Measurements from ENCODE around the gene TADA2B.

TADA2B gene

DNA sequence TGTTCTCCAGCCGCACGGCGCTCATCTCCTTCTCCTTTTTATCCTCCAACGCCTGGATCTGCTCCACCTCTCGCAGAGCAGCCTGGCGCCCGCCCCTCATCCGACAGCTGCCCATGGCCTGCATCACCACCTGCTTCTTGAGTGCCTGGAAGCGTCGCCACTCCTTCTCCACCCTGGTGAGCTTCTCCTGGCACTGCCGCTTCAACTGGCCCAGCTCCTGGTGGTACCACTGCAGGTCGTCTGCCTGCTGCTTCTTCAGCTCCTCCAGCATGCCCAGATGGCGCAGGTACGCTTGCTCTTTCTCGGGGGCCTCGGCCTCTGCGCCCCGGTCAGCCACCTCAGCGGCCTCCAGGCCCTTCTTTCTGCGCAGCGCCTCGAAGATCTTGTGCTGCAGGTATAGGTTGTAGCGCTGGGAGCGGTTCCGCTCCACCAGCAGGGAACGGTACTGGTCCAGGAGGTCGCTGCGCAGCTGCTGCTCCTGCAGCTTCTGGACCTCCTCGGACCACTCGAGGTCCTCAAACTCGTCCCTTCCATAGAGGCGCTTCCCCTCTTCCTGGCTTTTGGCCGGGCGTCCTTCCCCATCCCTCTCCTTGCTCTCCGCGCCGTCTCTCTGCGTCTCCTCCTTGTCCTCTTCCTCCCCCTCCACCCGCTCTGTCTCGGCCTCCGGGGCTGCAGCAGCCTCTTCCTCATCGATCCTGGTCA is 1.2 kb upstream of the TADA2B start:
- no peak for DNase-seq

DNA sequence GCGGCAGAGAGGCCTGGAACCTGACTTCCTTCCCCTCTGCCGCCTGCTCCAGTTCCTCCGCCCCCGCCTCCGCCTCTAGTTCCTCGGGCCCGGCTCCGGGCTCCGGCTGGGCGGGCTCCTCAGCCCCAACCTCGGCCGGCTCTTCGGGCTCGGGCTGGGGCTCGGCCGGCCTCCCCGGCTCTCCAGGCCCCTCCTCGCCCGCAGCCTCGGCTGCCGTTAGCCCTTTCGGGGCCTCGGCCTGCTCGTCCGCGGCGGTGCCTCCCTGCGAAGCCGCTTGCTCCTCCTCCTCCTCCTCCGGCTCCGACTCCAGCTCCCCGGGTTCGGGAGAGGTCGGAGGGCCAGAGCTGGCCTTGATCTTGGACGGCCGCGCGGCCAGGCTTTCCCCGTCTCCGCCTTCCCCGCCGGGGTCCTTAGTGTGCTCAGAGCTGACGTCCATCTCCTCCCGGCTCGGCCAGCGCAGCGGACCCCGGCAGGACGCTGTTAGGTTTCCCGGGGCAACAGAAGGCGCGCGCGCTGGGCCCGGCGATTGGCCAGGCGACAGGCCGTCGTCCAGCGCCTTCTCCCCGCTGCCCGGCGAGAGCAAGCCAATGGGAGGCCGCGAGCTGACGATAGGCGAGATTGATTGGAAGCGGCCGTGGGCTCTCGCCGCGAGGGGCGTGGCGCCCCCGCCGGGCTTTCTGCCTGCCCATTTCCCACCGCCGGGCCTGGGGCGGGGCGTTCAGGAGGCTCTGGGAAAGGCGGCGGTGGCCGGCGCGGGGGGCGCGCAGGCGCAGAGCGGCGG is 479 bp upstream of the TADA2B start:
- DNase-seq = peak; percentile 87

- DNase-seq = no peak
Measured at GRCh38 chr4:7044137-7044930, 1.2 kb downstream of the TADA2B start.

DNA sequence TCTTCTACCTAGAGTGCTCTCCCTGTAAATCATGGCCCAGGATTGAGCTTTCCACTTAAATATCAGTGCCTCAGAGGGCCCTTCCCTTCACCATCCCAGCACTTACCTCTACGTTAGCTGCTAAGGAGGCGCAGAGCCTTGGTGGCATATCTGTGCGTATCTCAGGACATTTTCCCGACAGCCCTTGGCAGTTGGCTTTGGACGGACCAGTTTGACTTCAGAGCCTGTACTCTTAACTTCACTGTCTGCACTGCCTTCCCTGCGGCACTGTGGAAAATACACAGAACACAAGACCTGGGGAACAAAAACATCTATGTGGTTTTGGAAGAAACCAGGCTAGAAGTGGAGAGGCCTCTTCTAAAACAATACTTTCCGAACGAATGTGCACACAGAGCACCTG is 2.4 kb downstream of the TADA2B start:
- no peak for DNase-seq

GRCh38 chr4:7045961-7046921 is 3.1 kb downstream of the TADA2B start:
- DNase-seq = no peak

DNA sequence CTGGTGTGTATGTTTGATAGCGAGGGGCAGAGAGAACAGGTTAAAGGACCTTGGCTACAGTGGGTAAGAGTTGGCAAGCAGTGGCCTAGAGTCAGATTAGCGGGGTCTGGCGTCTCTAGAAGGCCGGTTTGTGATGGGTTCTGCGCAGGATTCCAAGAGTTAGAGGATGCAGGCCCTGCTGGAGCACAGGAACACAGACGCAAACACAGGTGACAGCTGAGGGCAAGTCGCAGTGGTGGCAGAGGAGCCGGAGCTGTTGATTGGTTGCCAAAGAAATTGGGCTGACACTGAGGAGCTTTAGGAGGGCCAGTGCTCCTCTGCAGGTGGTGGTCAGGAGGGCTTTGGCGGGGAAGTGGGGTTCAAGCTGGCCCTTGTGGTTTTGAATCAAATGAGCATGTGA is 3.8 kb downstream of the TADA2B start:
- DNase-seq = no peak

- no peak for DNase-seq
Measured at GRCh38 chr4:7048642-7049041, 5.5 kb downstream of the TADA2B start.

DNA sequence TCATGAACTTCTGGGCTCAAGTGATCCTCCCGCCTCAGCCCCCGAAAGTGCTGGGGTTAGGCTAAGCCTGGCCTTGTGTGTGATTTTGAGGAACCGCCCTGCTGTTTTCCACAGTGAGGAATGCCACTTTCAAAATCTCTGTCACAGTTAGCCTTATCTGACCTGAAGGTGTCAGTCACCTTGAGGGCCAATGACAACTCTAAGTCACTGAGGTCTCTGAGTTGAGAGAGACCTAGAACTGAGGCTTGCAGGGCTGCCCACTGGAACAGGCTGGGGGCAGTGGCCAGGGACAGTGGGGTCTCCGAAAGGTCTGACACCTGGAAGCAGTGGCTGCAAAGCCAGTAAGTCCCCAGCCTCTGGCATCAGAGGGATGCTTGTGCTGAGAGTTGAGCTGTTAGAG is 6.1 kb downstream of the TADA2B start:
- DNase-seq = no peak

DNA sequence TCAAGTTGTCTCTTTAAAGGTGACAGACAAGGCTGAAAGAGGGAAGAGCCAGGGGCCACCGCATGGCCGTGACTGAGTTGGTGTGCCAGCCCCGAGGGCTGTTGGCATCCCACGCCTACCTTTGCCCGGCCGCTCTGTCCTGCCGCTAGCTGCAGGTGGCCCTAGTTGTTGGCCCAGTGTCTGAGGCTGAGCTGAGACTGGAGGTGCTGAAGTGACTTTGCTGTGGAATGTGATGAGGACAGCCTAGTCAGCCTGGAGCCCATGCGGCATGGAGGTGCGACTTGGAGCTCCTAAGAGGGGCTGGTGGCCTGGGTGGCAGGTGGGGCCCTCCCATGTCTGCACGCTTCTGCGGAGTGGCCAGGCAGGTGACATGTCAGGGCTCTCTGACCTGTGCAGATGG is 6.6 kb downstream of the TADA2B start:
- no peak for DNase-seq

- no peak for DNase-seq
Measured at GRCh38 chr4:7050481-7051143, 7.4 kb downstream of the TADA2B start.

GRCh38 chr4:7051144-7051495 is 7.9 kb downstream of the TADA2B start:
- no peak for DNase-seq

- DNase-seq = no peak
Measured at GRCh38 chr4:7051905-7052304, 8.7 kb downstream of the TADA2B start.

- no peak for DNase-seq
Measured at GRCh38 chr4:7052313-7052712, 9.1 kb downstream of the TADA2B start.

DNA sequence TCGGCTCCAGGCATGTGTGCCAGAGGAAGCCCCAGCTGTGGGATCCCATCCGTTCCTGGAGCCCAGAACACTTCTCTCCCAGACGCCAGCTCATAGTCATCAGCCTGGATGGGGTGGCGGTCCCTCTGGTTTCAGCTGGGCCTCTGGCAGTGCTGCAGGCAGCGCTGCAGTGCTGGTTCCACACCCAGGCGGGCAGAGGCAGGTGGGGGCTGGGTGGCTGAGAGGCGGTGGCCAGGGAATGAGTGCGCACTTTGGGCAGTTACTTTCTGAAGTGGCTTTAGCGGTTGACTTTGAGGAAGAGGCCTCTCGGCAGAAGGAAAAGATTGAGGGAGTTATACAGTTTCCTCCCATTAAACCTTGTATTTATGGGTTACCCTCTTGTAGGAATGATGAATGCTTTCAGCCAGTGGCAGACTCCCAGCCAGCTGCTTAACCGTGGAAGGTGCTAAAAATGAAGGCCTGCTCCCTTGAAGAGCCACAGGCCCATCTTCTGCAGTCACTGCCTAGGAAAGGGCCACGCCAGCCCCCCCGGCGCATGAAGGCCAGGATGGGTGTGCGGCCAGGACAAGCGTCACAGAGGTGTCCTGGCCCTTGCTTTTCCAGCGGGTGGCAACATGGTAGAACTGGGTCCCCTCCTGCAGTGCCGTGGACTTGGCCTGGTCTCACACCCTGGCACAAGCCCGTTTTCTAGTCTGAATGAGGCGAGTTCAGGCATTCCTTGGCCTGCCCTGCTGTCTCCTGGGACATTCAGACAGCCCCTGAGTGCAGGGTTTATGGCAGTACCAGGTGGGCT is 9.9 kb downstream of the TADA2B start:
- no peak for DNase-seq

GRCh38 chr4:7054106-7054880 is 11.1 kb downstream of the TADA2B start:
- no peak for DNase-seq

DNA sequence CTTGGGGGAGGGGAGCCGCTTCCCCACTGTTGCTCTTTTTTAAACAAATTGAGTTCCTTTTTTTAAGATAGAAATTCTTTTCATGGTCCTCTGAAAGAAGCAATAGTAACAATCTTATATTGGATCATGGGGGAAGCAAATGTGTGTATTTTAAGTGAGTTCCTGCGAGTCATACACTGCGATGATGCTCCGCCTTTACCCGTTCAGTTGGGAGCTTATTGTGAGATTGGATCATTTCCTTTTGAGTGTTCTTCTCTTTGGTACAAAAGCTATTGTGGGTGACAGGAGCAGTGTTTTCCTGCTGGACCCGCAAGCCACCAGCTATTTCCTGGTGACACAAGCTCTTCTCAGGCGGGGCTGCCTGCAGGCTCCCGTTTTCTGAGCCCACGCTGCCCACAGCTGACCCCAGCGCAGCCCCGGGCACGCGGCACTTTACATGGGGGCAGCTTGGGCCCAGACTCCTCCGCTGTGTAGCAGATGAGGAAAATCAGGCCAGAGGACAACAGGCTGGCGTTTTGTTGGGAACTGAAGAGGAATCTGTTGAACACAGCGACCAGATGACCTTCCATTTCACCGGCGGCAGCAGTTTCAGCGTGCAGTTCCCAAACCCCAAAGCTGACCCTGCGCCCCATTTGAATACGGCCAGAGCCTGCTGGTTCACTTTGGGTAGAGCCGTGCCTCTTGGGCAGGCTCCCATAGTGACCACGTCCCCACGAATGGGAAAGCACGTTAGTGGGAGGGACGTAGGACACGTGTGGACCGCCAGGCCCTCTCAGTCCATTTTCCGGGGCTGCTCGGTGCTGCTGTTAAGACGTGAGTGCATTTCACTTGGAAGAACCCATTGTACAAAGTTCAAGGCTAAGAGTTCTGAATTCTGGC is 12.2 kb downstream of the TADA2B start:
- no peak for DNase-seq

DNA sequence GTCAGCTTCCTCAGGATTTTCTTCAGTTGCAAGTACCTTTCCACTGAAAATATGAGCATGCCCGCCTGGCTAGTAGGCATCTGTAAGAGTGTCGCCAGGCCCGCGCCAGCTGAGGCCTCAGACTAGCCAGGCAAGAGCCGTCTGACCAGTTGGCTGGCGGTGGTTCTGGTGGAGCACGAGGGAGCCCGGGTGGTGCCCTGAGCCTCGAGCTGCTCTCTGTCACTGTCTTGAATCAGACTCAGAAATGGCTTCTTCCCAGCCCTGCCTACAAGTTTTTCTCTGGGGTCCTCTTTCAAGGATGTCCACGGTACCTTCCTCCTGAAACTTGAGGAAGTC is 12.8 kb downstream of the TADA2B start:
- no peak for DNase-seq

DNA sequence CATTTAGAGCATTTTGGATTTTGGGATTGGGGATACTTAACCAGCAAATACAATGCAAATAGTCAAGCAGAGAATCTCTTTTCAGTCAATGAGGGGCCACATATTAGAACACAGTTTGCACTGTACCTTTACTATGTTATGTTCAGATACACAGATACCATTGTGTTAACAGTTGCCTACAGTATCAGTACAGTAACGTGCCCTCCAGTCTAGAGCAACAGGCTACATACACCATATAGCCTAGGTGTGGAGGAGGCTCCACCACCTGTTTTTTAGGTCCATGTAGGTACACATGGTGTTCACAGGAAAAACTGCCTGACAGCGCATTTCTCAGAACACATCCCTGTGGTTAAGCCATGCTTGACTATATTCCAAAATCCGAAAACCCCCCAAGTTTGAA is 15.6 kb downstream of the TADA2B start:
- no peak for DNase-seq

GRCh38 chr4:7059662-7060061 is 16.5 kb downstream of the TADA2B start:
- DNase-seq = no peak
